HepG2 (cell line): ENCODE measurements around the gene CDR2L. TPM values are rescaled to one million over a fixed set of nuclear protein-coding genes. Genes with fewer than 3 reads are reported as not detected.
A peak's percentile ranks its signal among the peaks of the same experiment; 100 is the strongest.

ENCODE experiments used
- CSRNP1 ChIP-seq: sonication (generic); formaldehyde crosslinking; IDR thresholded peaks from 2 replicates; pipeline ENCODE4 v1.8.1; 2023; ENCODE audit warnings: mild to moderate bottlenecking, missing genetic modification reagents
- JDP2 ChIP-seq: sonication (generic); formaldehyde crosslinking; IDR thresholded peaks from 2 replicates; pipeline ENCODE4 v1.8.1; 2022; ENCODE audit warnings: missing genetic modification reagents, borderline replicate concordance
- NFKBIZ ChIP-seq: IDR thresholded peaks from 2 replicates; pipeline ENCODE4 v1.6.1; 2018; ENCODE audit warnings: missing genetic modification reagents, missing compliant biosample characterization
- RBFOX2 ChIP-seq: fragments of 200-400 bp; formaldehyde crosslinking; IDR thresholded peaks from 2 replicates; pipeline ENCODE4 v1.6.1; 2017; ENCODE audit warnings: low read depth, mild to moderate bottlenecking, low read length
- SSRP1 ChIP-seq: IDR thresholded peaks from 2 replicates; pipeline ENCODE4 v1.6.1; 2016; ENCODE audit warnings: control low read depth
- ZBTB49 ChIP-seq: sonication (generic); formaldehyde crosslinking; IDR thresholded peaks from 2 replicates; pipeline ENCODE4 v1.4.0; 2020; ENCODE audit warnings: missing genetic modification reagents, borderline replicate concordance
- ZNF382 ChIP-seq: sonication (generic); formaldehyde crosslinking; IDR thresholded peaks from 2 replicates; pipeline ENCODE4 v1.5.0; 2020; ENCODE audit warnings: missing genetic modification reagents, mild to moderate bottlenecking, borderline replicate concordance
- ZNF629 ChIP-seq: sonication (generic); formaldehyde crosslinking; conservative IDR thresholded peaks from 2 replicates; pipeline ENCODE4 v1.5.0; 2020; ENCODE audit warnings: missing genetic modification reagents
- ZNF639 ChIP-seq: conservative IDR thresholded peaks from 2 replicates; pipeline ENCODE4 v1.6.1; 2018; ENCODE audit warnings: missing genetic modification reagents
- polyA plus RNA-seq, 8 experiments: library from polyadenylated mRNA; depleted of rRNA in 3 of 8; stranded (reverse) in 7 of 8; unstranded in 1 of 8; fragments of >200 nt; fragmentation: Illumina TruSeq in 4 of 8; extraction: Trizol in 4 of 8; gene quantifications; 2 replicates each; pipeline versions ENCODE4 v1.2.1 to v1.2.3, GENCODE V29; 2011 to 2016; ENCODE audit warnings: low read depth in 4 of 8, missing spikeins in 1 of 8, mixed read lengths in 1 of 8; ENCODE audit not compliant: insufficient read depth in 1 of 8
- total RNA-seq, 5 experiments: library from RNA; depleted of rRNA; stranded (reverse); fragments of >200 nt; fragmentation: Illumina TruSeq; extraction: Trizol; gene quantifications; 2 replicates each; pipeline ENCODE4 v1.2.3, GENCODE V29; 2016; ENCODE audit warnings: low read depth in 1 of 5
- TF ChIP-seq, protein P1 (sequence below): sonication (generic); formaldehyde crosslinking; IDR thresholded peaks from 2 replicates; pipeline ENCODE4 v1.9.0; 2021; ENCODE audit warnings: mild to moderate bottlenecking, missing genetic modification reagents
- TF ChIP-seq, protein P2 (sequence below): sonication (generic); formaldehyde crosslinking; IDR thresholded peaks from 2 replicates; pipeline ENCODE4 v1.4.0; 2020; ENCODE audit warnings: missing genetic modification reagents, borderline replicate concordance

CDR2L gene
- total and polyA plus RNA-seq, 2 of the 13 experiments (the other 11 are each of a cell fraction or from before 2014, with no cell fraction given), result 1.9 to 2.1 TPM

GRCh38 chr17:75034236-75034908 lies 46.9 kb downstream of the CDR2L start (continued):
- TF ChIP-seq, protein P1, sequence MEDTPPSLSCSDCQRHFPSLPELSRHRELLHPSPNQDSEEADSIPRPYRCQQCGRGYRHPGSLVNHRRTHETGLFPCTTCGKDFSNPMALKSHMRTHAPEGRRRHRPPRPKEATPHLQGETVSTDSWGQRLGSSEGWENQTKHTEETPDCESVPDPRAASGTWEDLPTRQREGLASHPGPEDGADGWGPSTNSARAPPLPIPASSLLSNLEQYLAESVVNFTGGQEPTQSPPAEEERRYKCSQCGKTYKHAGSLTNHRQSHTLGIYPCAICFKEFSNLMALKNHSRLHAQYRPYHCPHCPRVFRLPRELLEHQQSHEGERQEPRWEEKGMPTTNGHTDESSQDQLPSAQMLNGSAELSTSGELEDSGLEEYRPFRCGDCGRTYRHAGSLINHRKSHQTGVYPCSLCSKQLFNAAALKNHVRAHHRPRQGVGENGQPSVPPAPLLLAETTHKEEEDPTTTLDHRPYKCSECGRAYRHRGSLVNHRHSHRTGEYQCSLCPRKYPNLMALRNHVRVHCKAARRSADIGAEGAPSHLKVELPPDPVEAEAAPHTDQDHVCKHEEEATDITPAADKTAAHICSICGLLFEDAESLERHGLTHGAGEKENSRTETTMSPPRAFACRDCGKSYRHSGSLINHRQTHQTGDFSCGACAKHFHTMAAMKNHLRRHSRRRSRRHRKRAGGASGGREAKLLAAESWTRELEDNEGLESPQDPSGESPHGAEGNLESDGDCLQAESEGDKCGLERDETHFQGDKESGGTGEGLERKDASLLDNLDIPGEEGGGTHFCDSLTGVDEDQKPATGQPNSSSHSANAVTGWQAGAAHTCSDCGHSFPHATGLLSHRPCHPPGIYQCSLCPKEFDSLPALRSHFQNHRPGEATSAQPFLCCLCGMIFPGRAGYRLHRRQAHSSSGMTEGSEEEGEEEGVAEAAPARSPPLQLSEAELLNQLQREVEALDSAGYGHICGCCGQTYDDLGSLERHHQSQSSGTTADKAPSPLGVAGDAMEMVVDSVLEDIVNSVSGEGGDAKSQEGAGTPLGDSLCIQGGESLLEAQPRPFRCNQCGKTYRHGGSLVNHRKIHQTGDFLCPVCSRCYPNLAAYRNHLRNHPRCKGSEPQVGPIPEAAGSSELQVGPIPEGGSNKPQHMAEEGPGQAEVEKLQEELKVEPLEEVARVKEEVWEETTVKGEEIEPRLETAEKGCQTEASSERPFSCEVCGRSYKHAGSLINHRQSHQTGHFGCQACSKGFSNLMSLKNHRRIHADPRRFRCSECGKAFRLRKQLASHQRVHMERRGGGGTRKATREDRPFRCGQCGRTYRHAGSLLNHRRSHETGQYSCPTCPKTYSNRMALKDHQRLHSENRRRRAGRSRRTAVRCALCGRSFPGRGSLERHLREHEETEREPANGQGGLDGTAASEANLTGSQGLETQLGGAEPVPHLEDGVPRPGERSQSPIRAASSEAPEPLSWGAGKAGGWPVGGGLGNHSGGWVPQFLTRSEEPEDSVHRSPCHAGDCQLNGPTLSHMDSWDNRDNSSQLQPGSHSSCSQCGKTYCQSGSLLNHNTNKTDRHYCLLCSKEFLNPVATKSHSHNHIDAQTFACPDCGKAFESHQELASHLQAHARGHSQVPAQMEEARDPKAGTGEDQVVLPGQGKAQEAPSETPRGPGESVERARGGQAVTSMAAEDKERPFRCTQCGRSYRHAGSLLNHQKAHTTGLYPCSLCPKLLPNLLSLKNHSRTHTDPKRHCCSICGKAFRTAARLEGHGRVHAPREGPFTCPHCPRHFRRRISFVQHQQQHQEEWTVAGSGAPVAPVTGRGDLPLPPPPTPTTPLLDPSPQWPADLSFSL (CRISPR knock-in tag), result no peak; the same call in none of the 2 replicates
- TF ChIP-seq RBFOX2 (peak; percentile 74), ZNF382 (CRISPR knock-in tag) (no peak), CSRNP1 (CRISPR knock-in tag) (peak; percentile 70), ZBTB49 (CRISPR knock-in tag) (0 out of 2 replicates have a peak, but pooled peaks have one; percentile 73), SSRP1 (CRISPR knock-in tag) (peak; percentile 99; the same call in 1 of the 2 replicates), NFKBIZ (peak; percentile 76), JDP2 (CRISPR knock-in tag) (no peak), ZNF639 (CRISPR knock-in tag) (no peak; the same call in 1 of the 2 replicates), ZNF629 (CRISPR knock-in tag) (peak; percentile 92)
- TF ChIP-seq, protein P2, sequence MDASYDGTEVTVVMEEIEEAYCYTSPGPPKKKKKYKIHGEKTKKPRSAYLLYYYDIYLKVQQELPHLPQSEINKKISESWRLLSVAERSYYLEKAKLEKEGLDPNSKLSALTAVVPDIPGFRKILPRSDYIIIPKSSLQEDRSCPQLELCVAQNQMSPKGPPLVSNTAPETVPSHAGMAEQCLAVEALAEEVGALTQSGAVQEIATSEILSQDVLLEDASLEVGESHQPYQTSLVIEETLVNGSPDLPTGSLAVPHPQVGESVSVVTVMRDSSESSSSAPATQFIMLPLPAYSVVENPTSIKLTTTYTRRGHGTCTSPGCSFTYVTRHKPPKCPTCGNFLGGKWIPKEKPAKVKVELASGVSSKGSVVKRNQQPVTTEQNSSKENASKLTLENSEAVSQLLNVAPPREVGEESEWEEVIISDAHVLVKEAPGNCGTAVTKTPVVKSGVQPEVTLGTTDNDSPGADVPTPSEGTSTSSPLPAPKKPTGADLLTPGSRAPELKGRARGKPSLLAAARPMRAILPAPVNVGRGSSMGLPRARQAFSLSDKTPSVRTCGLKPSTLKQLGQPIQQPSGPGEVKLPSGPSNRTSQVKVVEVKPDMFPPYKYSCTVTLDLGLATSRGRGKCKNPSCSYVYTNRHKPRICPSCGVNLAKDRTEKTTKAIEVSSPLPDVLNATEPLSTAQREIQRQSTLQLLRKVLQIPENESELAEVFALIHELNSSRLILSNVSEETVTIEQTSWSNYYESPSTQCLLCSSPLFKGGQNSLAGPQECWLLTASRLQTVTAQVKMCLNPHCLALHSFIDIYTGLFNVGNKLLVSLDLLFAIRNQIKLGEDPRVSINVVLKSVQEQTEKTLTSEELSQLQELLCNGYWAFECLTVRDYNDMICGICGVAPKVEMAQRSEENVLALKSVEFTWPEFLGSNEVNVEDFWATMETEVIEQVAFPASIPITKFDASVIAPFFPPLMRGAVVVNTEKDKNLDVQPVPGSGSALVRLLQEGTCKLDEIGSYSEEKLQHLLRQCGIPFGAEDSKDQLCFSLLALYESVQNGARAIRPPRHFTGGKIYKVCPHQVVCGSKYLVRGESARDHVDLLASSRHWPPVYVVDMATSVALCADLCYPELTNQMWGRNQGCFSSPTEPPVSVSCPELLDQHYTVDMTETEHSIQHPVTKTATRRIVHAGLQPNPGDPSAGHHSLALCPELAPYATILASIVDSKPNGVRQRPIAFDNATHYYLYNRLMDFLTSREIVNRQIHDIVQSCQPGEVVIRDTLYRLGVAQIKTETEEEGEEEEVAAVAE (CRISPR knock-in tag), result peak; percentile 91
